Measurements from ENCODE around the gene TMEM255A. TPM values are rescaled to one million over a fixed set of nuclear protein-coding genes. Genes with fewer than 3 reads are reported as not detected.

TMEM255A gene
- total and polyA plus RNA-seq, 2 of the 13 experiments (the other 11 are each of a cell fraction or from before 2014, with no cell fraction given), result 0.13 to 0.40 TPM

- no peak for TF ChIP-seq USF2 (IDR thresholded peaks at IDR 0.05; ENCODE audit: low read depth, low read length)
- TF ChIP-seq USF2 (CRISPR knock-in tag; IDR thresholded peaks at IDR 0.05; ENCODE audit: borderline replicate concordance), result no peak
- no peak for TF ChIP-seq ELF1 (CRISPR knock-in tag; IDR thresholded peaks at IDR 0.05)
- TF ChIP-seq CSRNP2 (CRISPR knock-in tag; conservative IDR thresholded peaks at IDR 0.05; ENCODE audit: low read depth), result no peak
- TF ChIP-seq ONECUT2 (CRISPR knock-in tag; IDR thresholded peaks at IDR 0.05), result no peak
- no peak for TF ChIP-seq KDM3A (CRISPR knock-in tag; IDR thresholded peaks at IDR 0.05; ENCODE audit: low read depth)
- no peak for TF ChIP-seq KDM1A (CRISPR knock-in tag; IDR thresholded peaks at IDR 0.05)
- TF ChIP-seq FOXK2 (IDR thresholded peaks at IDR 0.05), result no peak
- no peak for TF ChIP-seq ZNF891 (CRISPR knock-in tag; IDR thresholded peaks at IDR 0.05)
- TF ChIP-seq, protein P1, sequence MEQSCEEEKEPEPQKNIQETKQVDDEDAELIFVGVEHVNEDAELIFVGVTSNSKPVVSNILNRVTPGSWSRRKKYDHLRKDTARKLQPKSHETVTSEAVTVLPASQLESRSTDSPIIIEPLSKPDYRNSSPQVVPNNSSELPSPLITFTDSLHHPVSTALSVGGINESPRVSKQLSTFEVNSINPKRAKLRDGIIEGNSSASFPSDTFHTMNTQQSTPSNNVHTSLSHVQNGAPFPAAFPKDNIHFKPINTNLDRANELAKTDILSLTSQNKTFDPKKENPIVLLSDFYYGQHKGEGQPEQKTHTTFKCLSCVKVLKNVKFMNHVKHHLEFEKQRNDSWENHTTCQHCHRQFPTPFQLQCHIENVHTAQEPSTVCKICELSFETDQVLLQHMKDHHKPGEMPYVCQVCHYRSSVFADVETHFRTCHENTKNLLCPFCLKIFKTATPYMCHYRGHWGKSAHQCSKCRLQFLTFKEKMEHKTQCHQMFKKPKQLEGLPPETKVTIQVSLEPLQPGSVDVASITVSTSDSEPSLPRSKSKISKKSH (CRISPR knock-in tag; IDR thresholded peaks at IDR 0.05; ENCODE audit: borderline replicate concordance), result no peak
- TF ChIP-seq HNF1B (CRISPR knock-in tag; IDR thresholded peaks at IDR 0.05), result no peak
- no peak for TF ChIP-seq POLR2AphosphoS5 (IDR thresholded peaks at IDR 0.05; ENCODE audit: low read depth, low read length)
- no peak for TF ChIP-seq SRSF9 (IDR thresholded peaks at IDR 0.05; ENCODE audit: borderline replicate concordance, insufficient read depth, low read depth, low read length, poor library complexity, severe bottlenecking)
Measured at GRCh38 chrX:120304256-120304655, 7.0 kb downstream of the TMEM255A start (continued).
